ENCODE data around the gene AUH.
A peak's percentile ranks its signal among the peaks of the same experiment; 100 is the strongest.

Gene AUH

GRCh38 chr9:91395553-91396471, 34.1 kb upstream of the AUH start:
- 13% methylated on average over 3 of the region's 7 CpGs for WGBS

GRCh38 chr9:91395106-91395552, 33.4 kb upstream of the AUH start:
- no peak overlapping the region for H3K14ac ChIP-seq (ENCODE audit: low read length in 2 of 2)
- H3K36me3 ChIP-seq (ENCODE audit: control insufficient read depth in 1 of 2, insufficient read depth in 2 of 2, low read depth in 1 of 2, low read length in 2 of 2): no peaks in the 10 kb centered on the region
- WGBS: 73% methylated on average over 3 of the region's 4 CpGs

More at GRCh38 chr9:91395553-91396471, 34.1 kb upstream of the AUH start:
- H3K4me3 ChIP-seq (ENCODE audit: insufficient read depth in 1 of 2, low read depth in 1 of 2, low read length in 2 of 2): no peak overlapping the region
- H2BK15ac ChIP-seq (ENCODE audit: low read depth, poor library complexity, severe bottlenecking): no peak overlapping the region
- H2AK5ac ChIP-seq (ENCODE audit: low read length, severe bottlenecking): peak overlapping the region; percentile 49
- H3K36me3 ChIP-seq (ENCODE audit: control insufficient read depth in 1 of 2, insufficient read depth in 2 of 2, low read depth in 1 of 2, low read length in 2 of 2): no peaks in the 10 kb centered on the region
- no peak overlapping the region for H3K14ac ChIP-seq (ENCODE audit: low read length in 2 of 2)
- H2BK120ac ChIP-seq (ENCODE audit: low read depth, low read length): peak overlapping the region; percentile 22
- peaks cover 2% of the 10 kb centered on the region for H3K4me1 ChIP-seq (ENCODE audit: control insufficient read depth, insufficient read depth, low read depth, low read length)
- no peak overlapping the region for H2AFZ ChIP-seq (ENCODE audit: low read depth, low read length)
- no peak overlapping the region for H3K23ac ChIP-seq (ENCODE audit: low read length in 2 of 2)
- H3K9ac ChIP-seq (ENCODE audit: low read length): no peak overlapping the region
- peak overlapping the region; percentile 63 for H3K27ac ChIP-seq (ENCODE audit: low read length, poor library complexity, severe bottlenecking)
- H2BK5ac ChIP-seq (ENCODE audit: low read depth, low read length, poor library complexity, severe bottlenecking): no peak overlapping the region
- peak overlapping the region in 1 of 2 experiments; percentile 43 for H2BK12ac ChIP-seq (ENCODE audit: low read length in 2 of 2)
- no peak overlapping the region for H4K8ac ChIP-seq (ENCODE audit: low read length)
- no peaks in the 10 kb centered on the region for H3K27me3 ChIP-seq (ENCODE audit: control insufficient read depth in 1 of 2, insufficient read depth in 1 of 2, low read length in 2 of 2)
- H4K91ac ChIP-seq (ENCODE audit: low read length): no peak overlapping the region
- no peak overlapping the region for H3K4me2 ChIP-seq (ENCODE audit: low read length, poor library complexity, severe bottlenecking)
- peak; percentile 76 for DNase-seq
- peak overlapping the region in 1 of 2 experiments; percentile 40 for H3K18ac ChIP-seq (ENCODE audit: low read depth in 1 of 2, low read length in 2 of 2)
- no peaks in the 10 kb centered on the region for H3K79me1 ChIP-seq (replicated peaks; ENCODE audit: low read length, poor library complexity, severe bottlenecking)
- no peaks in the 10 kb centered on the region for H3K9me3 ChIP-seq (ENCODE audit: control insufficient read depth, low read length)
- H3K4ac ChIP-seq (ENCODE audit: low read depth in 1 of 2, low read length in 2 of 2): peak overlapping the region in 1 of 2 experiments; percentile 59

GRCh38 chr9:91393826-91394225, 32.1 kb upstream of the AUH start:
- no peaks in the 10 kb centered on the region for H3K9me3 ChIP-seq (ENCODE audit: control insufficient read depth, low read length)
- H3K14ac ChIP-seq (ENCODE audit: low read length in 2 of 2): no peak overlapping the region
- no peak overlapping the region for H2BK12ac ChIP-seq (ENCODE audit: low read length in 2 of 2)
- no peak overlapping the region for H4K91ac ChIP-seq (ENCODE audit: low read length)
- 98% methylated on average over 4 of the region's 5 CpGs for WGBS
- H3K9ac ChIP-seq (ENCODE audit: low read length): no peak overlapping the region
- H2BK15ac ChIP-seq (ENCODE audit: low read depth, poor library complexity, severe bottlenecking): no peak overlapping the region
- H3K36me3 ChIP-seq (ENCODE audit: control insufficient read depth in 1 of 2, insufficient read depth in 2 of 2, low read depth in 1 of 2, low read length in 2 of 2): no peaks in the 10 kb centered on the region
- H3K4ac ChIP-seq (ENCODE audit: low read depth in 1 of 2, low read length in 2 of 2): no peak overlapping the region
- H3K23ac ChIP-seq (ENCODE audit: low read length in 2 of 2): no peak overlapping the region
- H2BK120ac ChIP-seq (ENCODE audit: low read depth, low read length): no peak overlapping the region
- no peak overlapping the region for H2AFZ ChIP-seq (ENCODE audit: low read depth, low read length)
- no peaks in the 10 kb centered on the region for H3K79me1 ChIP-seq (replicated peaks; ENCODE audit: low read length, poor library complexity, severe bottlenecking)
- H2AK5ac ChIP-seq (ENCODE audit: low read length, severe bottlenecking): no peak overlapping the region
- no peak overlapping the region for H3K4me2 ChIP-seq (ENCODE audit: low read length, poor library complexity, severe bottlenecking)
- H3K27ac ChIP-seq (ENCODE audit: low read length, poor library complexity, severe bottlenecking): no peak overlapping the region
- no peak overlapping the region for H3K18ac ChIP-seq (ENCODE audit: low read depth in 1 of 2, low read length in 2 of 2)
- no peak overlapping the region for H2BK5ac ChIP-seq (ENCODE audit: low read depth, low read length, poor library complexity, severe bottlenecking)
- peaks cover 2% of the 10 kb centered on the region for H3K4me1 ChIP-seq (ENCODE audit: control insufficient read depth, insufficient read depth, low read depth, low read length)
- DNase-seq: no peak
- no peaks in the 10 kb centered on the region for H3K27me3 ChIP-seq (ENCODE audit: control insufficient read depth in 1 of 2, insufficient read depth in 1 of 2, low read length in 2 of 2)
- no peak overlapping the region for H3K4me3 ChIP-seq (ENCODE audit: insufficient read depth in 1 of 2, low read depth in 1 of 2, low read length in 2 of 2)
- no peak overlapping the region for H4K8ac ChIP-seq (ENCODE audit: low read length)

More at GRCh38 chr9:91395106-91395552, 33.4 kb upstream of the AUH start:
- peak overlapping the region in 1 of 2 experiments; percentile 43 for H2BK12ac ChIP-seq (ENCODE audit: low read length in 2 of 2)
- H4K8ac ChIP-seq (ENCODE audit: low read length): no peak overlapping the region
- H3K18ac ChIP-seq (ENCODE audit: low read depth in 1 of 2, low read length in 2 of 2): peak overlapping the region in 1 of 2 experiments; percentile 40
- no peak overlapping the region for H4K91ac ChIP-seq (ENCODE audit: low read length)
- H2AK5ac ChIP-seq (ENCODE audit: low read length, severe bottlenecking): peak overlapping the region; percentile 49
- peaks cover 2% of the 10 kb centered on the region for H3K4me1 ChIP-seq (ENCODE audit: control insufficient read depth, insufficient read depth, low read depth, low read length)
- H3K4me2 ChIP-seq (ENCODE audit: low read length, poor library complexity, severe bottlenecking): no peak overlapping the region
- no peak overlapping the region for H3K9ac ChIP-seq (ENCODE audit: low read length)
- no peak overlapping the region for H2BK5ac ChIP-seq (ENCODE audit: low read depth, low read length, poor library complexity, severe bottlenecking)
- H3K27me3 ChIP-seq (ENCODE audit: control insufficient read depth in 1 of 2, insufficient read depth in 1 of 2, low read length in 2 of 2): no peaks in the 10 kb centered on the region
- peak overlapping the region; percentile 22 for H2BK120ac ChIP-seq (ENCODE audit: low read depth, low read length)
- no peaks in the 10 kb centered on the region for H3K79me1 ChIP-seq (replicated peaks; ENCODE audit: low read length, poor library complexity, severe bottlenecking)
- H2BK15ac ChIP-seq (ENCODE audit: low read depth, poor library complexity, severe bottlenecking): no peak overlapping the region
- H3K4ac ChIP-seq (ENCODE audit: low read depth in 1 of 2, low read length in 2 of 2): peak overlapping the region in 1 of 2 experiments; percentile 59
- DNase-seq: peak; percentile 91
- H3K27ac ChIP-seq (ENCODE audit: low read length, poor library complexity, severe bottlenecking): no peak overlapping the region
- no peak overlapping the region for H3K23ac ChIP-seq (ENCODE audit: low read length in 2 of 2)
- no peak overlapping the region for H2AFZ ChIP-seq (ENCODE audit: low read depth, low read length)
- H3K4me3 ChIP-seq (ENCODE audit: insufficient read depth in 1 of 2, low read depth in 1 of 2, low read length in 2 of 2): no peak overlapping the region
- no peaks in the 10 kb centered on the region for H3K9me3 ChIP-seq (ENCODE audit: control insufficient read depth, low read length)

GRCh38 chr9:91392435-91392834, 30.7 kb upstream of the AUH start:
- no peak overlapping the region for H3K4me2 ChIP-seq (ENCODE audit: low read length, poor library complexity, severe bottlenecking)
- H3K27me3 ChIP-seq (ENCODE audit: control insufficient read depth in 1 of 2, insufficient read depth in 1 of 2, low read length in 2 of 2): no peaks in the 10 kb centered on the region
- no peak overlapping the region for H4K8ac ChIP-seq (ENCODE audit: low read length)
- H3K14ac ChIP-seq (ENCODE audit: low read length in 2 of 2): no peak overlapping the region
- no peak overlapping the region for H4K91ac ChIP-seq (ENCODE audit: low read length)
- H3K27ac ChIP-seq (ENCODE audit: low read length, poor library complexity, severe bottlenecking): no peak overlapping the region
- H2BK120ac ChIP-seq (ENCODE audit: low read depth, low read length): no peak overlapping the region
- peaks cover 2% of the 10 kb centered on the region for H3K4me1 ChIP-seq (ENCODE audit: control insufficient read depth, insufficient read depth, low read depth, low read length)
- no peak overlapping the region for H2BK5ac ChIP-seq (ENCODE audit: low read depth, low read length, poor library complexity, severe bottlenecking)
- H2AFZ ChIP-seq (ENCODE audit: low read depth, low read length): no peak overlapping the region
- H3K79me1 ChIP-seq (replicated peaks; ENCODE audit: low read length, poor library complexity, severe bottlenecking): no peaks in the 10 kb centered on the region
- H2BK15ac ChIP-seq (ENCODE audit: low read depth, poor library complexity, severe bottlenecking): no peak overlapping the region
- WGBS: no CpG with 5 or more reads among the region's 1 CpG
- H2BK12ac ChIP-seq (ENCODE audit: low read length in 2 of 2): no peak overlapping the region
- no peak overlapping the region for H3K23ac ChIP-seq (ENCODE audit: low read length in 2 of 2)
- no peaks in the 10 kb centered on the region for H3K36me3 ChIP-seq (ENCODE audit: control insufficient read depth in 1 of 2, insufficient read depth in 2 of 2, low read depth in 1 of 2, low read length in 2 of 2)
- H3K18ac ChIP-seq (ENCODE audit: low read depth in 1 of 2, low read length in 2 of 2): no peak overlapping the region
- H3K4me3 ChIP-seq (ENCODE audit: insufficient read depth in 1 of 2, low read depth in 1 of 2, low read length in 2 of 2): no peak overlapping the region
- H3K9ac ChIP-seq (ENCODE audit: low read length): no peak overlapping the region
- H3K4ac ChIP-seq (ENCODE audit: low read depth in 1 of 2, low read length in 2 of 2): no peak overlapping the region
- H2AK5ac ChIP-seq (ENCODE audit: low read length, severe bottlenecking): no peak overlapping the region
- no peaks in the 10 kb centered on the region for H3K9me3 ChIP-seq (ENCODE audit: control insufficient read depth, low read length)
- no peak for DNase-seq

Data from mesenchymal stem cell (in vitro differentiated cells and primary cell).